ENCODE results near the gene FECH. TPM values are rescaled to one million over a fixed set of nuclear protein-coding genes. Genes with fewer than 3 reads are reported as not detected.

Gene FECH
- total RNA-seq, 1 experiment from 2014 or later, result 30.4 TPM

GRCh38 chr18:57559314-57559713 lies 27.2 kb downstream of the FECH start:
- Histone ChIP-seq H3K4me3 (ENCODE audit: insufficient read depth, low read depth, low read length) (no peak overlapping the region), H3K36me3 (replicated peaks; ENCODE audit: control insufficient read depth, insufficient read depth, low read length) (peaks cover 3% of the 10 kb centered on the region), H3K27me3 (ENCODE audit: control insufficient read depth, insufficient read depth, low read length) (no peaks in the 10 kb centered on the region)
- no peak for DNase-seq

- Histone ChIP-seq H3K36me3 (replicated peaks; ENCODE audit: control insufficient read depth, insufficient read depth, low read length) (peaks cover 5% of the 10 kb centered on the region), H3K4me3 (ENCODE audit: insufficient read depth, low read depth, low read length) (no peak overlapping the region), H3K27me3 (ENCODE audit: control insufficient read depth, insufficient read depth, low read length) (no peaks in the 10 kb centered on the region)
- no peak for DNase-seq
Observed at GRCh38 chr18:57555134-57555533, 31.4 kb downstream of the FECH start.

DNA sequence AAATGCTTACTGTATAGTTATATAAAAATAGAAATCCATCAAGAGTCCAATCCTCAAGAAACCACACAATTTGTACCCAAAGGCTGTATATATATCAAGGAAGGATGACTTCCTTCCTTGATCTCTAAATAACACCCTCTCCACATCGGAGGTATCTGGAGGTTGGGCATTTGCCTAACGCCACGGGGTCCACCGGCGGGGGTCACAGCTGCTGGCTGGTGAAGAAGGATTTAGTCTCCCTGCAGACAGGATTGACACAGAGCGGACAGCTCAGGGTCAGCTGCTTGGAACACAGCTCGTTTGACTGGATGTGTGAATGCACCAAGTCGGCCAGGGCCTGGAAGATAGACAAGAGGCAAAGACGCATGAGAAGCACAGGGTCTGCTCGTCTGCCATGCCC lies 36.0 kb downstream of the FECH start:
- Histone ChIP-seq H3K27me3 (ENCODE audit: control insufficient read depth, insufficient read depth, low read length) (no peaks in the 10 kb centered on the region), H3K36me3 (replicated peaks; ENCODE audit: control insufficient read depth, insufficient read depth, low read length) (peaks cover 2% of the 10 kb centered on the region), H3K4me3 (ENCODE audit: insufficient read depth, low read depth, low read length) (no peak overlapping the region)
- no peak for DNase-seq

DNA sequence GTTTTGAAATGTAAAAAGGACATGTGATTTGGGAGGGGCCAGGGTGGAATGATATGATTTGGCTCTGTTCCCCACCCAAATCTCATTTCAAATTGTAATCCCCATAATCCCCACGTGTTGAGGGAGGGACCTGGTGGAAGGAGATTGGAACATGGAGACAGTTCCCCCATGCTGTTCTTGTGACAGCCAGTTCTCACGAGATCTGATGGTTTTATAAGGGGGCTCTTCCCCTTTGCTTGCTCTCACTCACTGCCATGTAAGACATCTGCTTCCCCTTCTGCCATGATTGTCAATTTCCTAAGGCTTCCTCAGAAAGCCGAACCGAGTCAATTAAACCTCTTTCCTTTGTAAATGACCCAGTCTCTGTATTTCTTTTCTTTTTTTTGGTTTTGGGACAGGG lies 39.2 kb downstream of the FECH start:
- DNase-seq, result no peak
- Histone ChIP-seq H3K36me3 (replicated peaks; ENCODE audit: control insufficient read depth, insufficient read depth, low read length) (peaks cover 2% of the 10 kb centered on the region), H3K4me3 (ENCODE audit: insufficient read depth, low read depth, low read length) (no peak overlapping the region), H3K27me3 (ENCODE audit: control insufficient read depth, insufficient read depth, low read length) (no peaks in the 10 kb centered on the region)

- Histone ChIP-seq H3K4me3 (ENCODE audit: insufficient read depth, low read depth, low read length) (no peak overlapping the region), H3K36me3 (replicated peaks; ENCODE audit: control insufficient read depth, insufficient read depth, low read length) (no peaks in the 10 kb centered on the region; the same call in 1 of the 2 replicates)
- DNase-seq, result no peak
Observed at GRCh38 chr18:57544936-57545660, 41.4 kb downstream of the FECH start.

DNA sequence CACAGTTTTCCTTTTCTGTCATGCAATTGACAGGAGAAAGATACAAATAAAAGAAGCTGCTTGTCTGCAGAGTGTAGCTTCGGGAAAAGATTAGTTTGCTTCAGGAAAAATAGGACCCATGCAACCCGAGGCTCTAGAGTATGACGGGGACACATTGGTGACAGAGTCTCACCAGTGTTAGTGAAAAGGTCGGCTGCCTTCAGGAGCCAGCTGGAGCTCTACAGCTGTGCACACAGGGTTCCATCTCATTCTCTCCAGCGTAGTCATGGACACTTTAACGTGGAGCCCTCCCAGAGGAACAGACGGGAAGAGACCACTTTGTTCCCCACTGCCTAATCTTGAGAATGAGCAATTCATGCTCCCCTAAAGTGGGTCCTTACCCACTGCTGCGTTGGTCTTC lies 42.9 kb downstream of the FECH start:
- Histone ChIP-seq H3K36me3 (replicated peaks; ENCODE audit: control insufficient read depth, insufficient read depth, low read length) (no peaks in the 10 kb centered on the region), H3K27me3 (ENCODE audit: control insufficient read depth, insufficient read depth, low read length) (no peaks in the 10 kb centered on the region), H3K4me3 (ENCODE audit: insufficient read depth, low read depth, low read length) (no peak overlapping the region)
- DNase-seq, result no peak

More at GRCh38 chr18:57544936-57545660, 41.4 kb downstream of the FECH start:
- no peaks in the 10 kb centered on the region for H3K27me3 ChIP-seq (ENCODE audit: control insufficient read depth, insufficient read depth, low read length)

DNA sequence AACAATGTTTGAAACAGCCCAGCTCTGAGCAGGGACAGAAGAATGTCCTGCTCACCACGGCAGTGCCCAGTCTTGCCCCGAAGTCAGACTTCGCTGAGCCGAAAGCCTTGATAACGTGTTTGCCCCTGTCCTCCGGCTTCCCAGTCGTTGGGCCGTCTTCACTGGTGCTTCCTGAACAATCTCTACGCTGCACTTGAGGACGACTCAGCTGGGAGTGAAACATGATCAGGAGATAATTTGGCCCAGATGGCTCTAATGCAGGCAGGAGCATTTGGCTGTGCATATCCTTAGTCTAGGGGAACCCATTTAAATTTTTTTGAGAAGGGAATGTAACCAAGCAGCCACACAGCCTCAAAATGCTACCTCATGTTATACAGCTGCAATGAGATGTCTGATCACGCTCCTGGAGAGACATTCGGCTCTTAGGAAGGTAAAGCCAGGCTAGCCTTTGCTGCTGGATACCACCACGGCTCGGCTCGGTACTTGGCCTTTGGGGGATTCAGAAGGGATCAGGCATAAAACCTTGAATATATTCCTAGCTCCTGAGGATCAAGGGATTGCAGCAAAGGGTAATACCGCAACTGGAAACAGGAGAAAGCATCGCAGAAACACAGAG lies 43.6 kb downstream of the FECH start:
- no peaks in the 10 kb centered on the region for H3K27me3 ChIP-seq (ENCODE audit: control insufficient read depth, insufficient read depth, low read length)
- no peak overlapping the region for H3K4me3 ChIP-seq (ENCODE audit: insufficient read depth, low read depth, low read length)
- DNase-seq, result no peak
- no peaks in the 10 kb centered on the region for H3K36me3 ChIP-seq (replicated peaks; ENCODE audit: control insufficient read depth, insufficient read depth, low read length)

GRCh38 chr18:57542126-57542525 lies 44.4 kb downstream of the FECH start:
- Histone ChIP-seq H3K27me3 (ENCODE audit: control insufficient read depth, insufficient read depth, low read length) (no peaks in the 10 kb centered on the region), H3K4me3 (ENCODE audit: insufficient read depth, low read depth, low read length) (no peak overlapping the region), H3K36me3 (replicated peaks; ENCODE audit: control insufficient read depth, insufficient read depth, low read length) (no peaks in the 10 kb centered on the region)
- DNase-seq, result no peak

DNA sequence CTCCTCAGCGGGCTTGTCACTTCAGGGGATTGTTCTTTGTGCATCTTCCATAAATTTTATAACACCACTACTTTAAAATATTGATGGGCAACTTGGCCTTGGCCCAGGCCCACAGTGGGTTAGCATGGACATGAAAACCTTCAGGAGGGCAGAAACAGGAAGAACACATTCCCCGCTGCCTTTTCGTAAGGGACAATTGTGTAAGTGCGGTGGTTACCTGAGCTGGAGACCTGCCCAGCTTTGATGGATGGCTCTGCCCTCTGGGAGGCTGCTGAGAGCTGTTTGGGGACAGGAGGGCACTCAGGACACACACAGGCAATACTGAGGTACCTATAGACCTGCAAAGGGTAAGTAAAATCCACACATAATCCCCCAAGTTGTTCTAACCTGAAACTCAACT lies 46.8 kb downstream of the FECH start:
- Histone ChIP-seq H3K36me3 (replicated peaks; ENCODE audit: control insufficient read depth, insufficient read depth, low read length) (no peaks in the 10 kb centered on the region), H3K4me3 (ENCODE audit: insufficient read depth, low read depth, low read length) (no peak overlapping the region), H3K27me3 (ENCODE audit: control insufficient read depth, insufficient read depth, low read length) (no peaks in the 10 kb centered on the region)
- DNase-seq, result no peak

GRCh38 chr18:57538614-57539013 lies 47.9 kb downstream of the FECH start:
- no peak for DNase-seq
- H3K27me3 ChIP-seq (ENCODE audit: control insufficient read depth, insufficient read depth, low read length), result no peaks in the 10 kb centered on the region
- H3K36me3 ChIP-seq (replicated peaks; ENCODE audit: control insufficient read depth, insufficient read depth, low read length), result no peaks in the 10 kb centered on the region
- no peak overlapping the region for H3K4me3 ChIP-seq (ENCODE audit: insufficient read depth, low read depth, low read length)

- Histone ChIP-seq H3K27me3 (ENCODE audit: control insufficient read depth, insufficient read depth, low read length) (no peaks in the 10 kb centered on the region), H3K36me3 (replicated peaks; ENCODE audit: control insufficient read depth, insufficient read depth, low read length) (no peaks in the 10 kb centered on the region), H3K4me3 (ENCODE audit: insufficient read depth, low read depth, low read length) (no peak overlapping the region)
- DNase-seq, result no peak
Observed at GRCh38 chr18:57534511-57534909, 52.0 kb downstream of the FECH start.

GRCh38 chr18:57533868-57534510 lies 52.5 kb downstream of the FECH start:
- no peak for DNase-seq
- no peaks in the 10 kb centered on the region for H3K27me3 ChIP-seq (ENCODE audit: control insufficient read depth, insufficient read depth, low read length)

GRCh38 chr18:57533006-57533867 lies 53.3 kb downstream of the FECH start:
- Histone ChIP-seq H3K36me3 (replicated peaks; ENCODE audit: control insufficient read depth, insufficient read depth, low read length) (no peaks in the 10 kb centered on the region), H3K4me3 (ENCODE audit: insufficient read depth, low read depth, low read length) (no peak overlapping the region), H3K27me3 (ENCODE audit: control insufficient read depth, insufficient read depth, low read length) (no peaks in the 10 kb centered on the region)
- peak; percentile 8 for DNase-seq

More at GRCh38 chr18:57533868-57534510, 52.5 kb downstream of the FECH start:
- Histone ChIP-seq H3K36me3 (replicated peaks; ENCODE audit: control insufficient read depth, insufficient read depth, low read length) (no peaks in the 10 kb centered on the region), H3K4me3 (ENCODE audit: insufficient read depth, low read depth, low read length) (no peak overlapping the region)

GRCh38 chr18:57529151-57529550 lies 57.4 kb downstream of the FECH start:
- no peaks in the 10 kb centered on the region for H3K27me3 ChIP-seq (ENCODE audit: control insufficient read depth, insufficient read depth, low read length)
- H3K4me3 ChIP-seq (ENCODE audit: insufficient read depth, low read depth, low read length), result no peak overlapping the region
- DNase-seq, result no peak
- no peaks in the 10 kb centered on the region for H3K36me3 ChIP-seq (replicated peaks; ENCODE audit: control insufficient read depth, insufficient read depth, low read length)
